Measurements from ENCODE around the gene GMCL2. TPM values are rescaled to one million over a fixed set of nuclear protein-coding genes. Genes with fewer than 3 reads are reported as not detected.
A peak's percentile ranks its signal among the peaks of the same experiment; 100 is the strongest.

GMCL2 gene
- total RNA-seq, 2 experiments from 2014 or later = not detected

DNA sequence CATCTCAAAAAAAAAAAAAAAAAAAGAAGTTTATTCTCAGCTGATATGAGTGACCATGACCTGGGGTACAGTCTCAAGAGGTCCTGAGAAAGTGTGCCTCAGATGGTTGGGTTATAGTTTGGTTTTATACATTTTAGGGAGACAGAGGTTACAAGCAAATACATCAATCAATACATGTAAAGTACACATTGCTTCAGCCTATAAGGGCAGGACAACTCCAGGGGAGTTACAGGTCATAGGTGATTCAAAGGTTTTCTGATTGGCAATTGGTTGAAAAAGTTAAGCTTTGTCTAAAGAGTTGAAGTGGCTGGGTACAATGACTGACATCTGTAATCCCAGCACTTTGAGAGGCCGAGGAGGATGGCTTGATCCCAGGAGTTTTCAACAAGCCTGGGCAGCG, 2.3 kb upstream of the GMCL2 start:
- DNase-seq = no peak
- CTCF ChIA-PET = no interaction called here
- no peaks in the 10 kb centered on the region for H3K36me3 Mint-ChIP-seq (ENCODE audit: low read depth)
- H3K9me3 Mint-ChIP-seq = no peaks in the 10 kb centered on the region
- peaks cover 6% of the 10 kb centered on the region for H3K27me3 Mint-ChIP-seq (ENCODE audit: low read depth)
- H3K27ac Mint-ChIP-seq = no peak overlapping the region
- H3K4me3 Mint-ChIP-seq = no peak overlapping the region
- peaks cover 2% of the 10 kb centered on the region for H3K4me1 Mint-ChIP-seq (ENCODE audit: low read depth)
- intact Hi-C loops (cut with micrococcal nuclease) = no loop called here

DNA sequence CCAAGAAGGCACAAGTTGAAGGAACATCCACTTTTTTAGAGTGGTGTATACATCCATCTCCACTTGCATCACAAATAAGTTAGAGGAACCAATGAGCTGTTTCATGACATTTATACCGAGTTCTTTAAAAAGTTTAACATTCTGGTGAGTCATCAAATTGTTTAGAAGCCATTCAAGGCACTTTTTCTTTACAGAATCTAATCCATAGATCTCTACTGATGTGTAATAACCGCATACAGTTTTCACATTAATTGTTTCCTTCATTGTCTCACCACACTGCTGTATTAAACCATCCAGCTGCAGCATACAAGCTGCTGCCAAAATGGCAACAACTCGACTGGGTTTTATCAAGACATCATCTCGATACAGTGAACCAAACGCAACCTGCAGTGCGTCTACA, 744 bp downstream of the GMCL2 start:
- no peak overlapping the region for H3K4me3 Mint-ChIP-seq
- H3K9me3 Mint-ChIP-seq = no peaks in the 10 kb centered on the region
- H3K27me3 Mint-ChIP-seq (ENCODE audit: low read depth) = no peaks in the 10 kb centered on the region
- no peak overlapping the region for H3K27ac Mint-ChIP-seq
- intact Hi-C loops (cut with micrococcal nuclease) = no loop called here
- H3K4me1 Mint-ChIP-seq (ENCODE audit: low read depth) = peaks cover 7% of the 10 kb centered on the region
- no peak for DNase-seq
- H3K36me3 Mint-ChIP-seq (ENCODE audit: low read depth) = no peaks in the 10 kb centered on the region
- CTCF ChIA-PET = interaction anchor here (0.6 kb wide), 1 partner anchor 94 kb away, joined by 3 read pairs; no protein-coding TSS in a partner anchor

DNA sequence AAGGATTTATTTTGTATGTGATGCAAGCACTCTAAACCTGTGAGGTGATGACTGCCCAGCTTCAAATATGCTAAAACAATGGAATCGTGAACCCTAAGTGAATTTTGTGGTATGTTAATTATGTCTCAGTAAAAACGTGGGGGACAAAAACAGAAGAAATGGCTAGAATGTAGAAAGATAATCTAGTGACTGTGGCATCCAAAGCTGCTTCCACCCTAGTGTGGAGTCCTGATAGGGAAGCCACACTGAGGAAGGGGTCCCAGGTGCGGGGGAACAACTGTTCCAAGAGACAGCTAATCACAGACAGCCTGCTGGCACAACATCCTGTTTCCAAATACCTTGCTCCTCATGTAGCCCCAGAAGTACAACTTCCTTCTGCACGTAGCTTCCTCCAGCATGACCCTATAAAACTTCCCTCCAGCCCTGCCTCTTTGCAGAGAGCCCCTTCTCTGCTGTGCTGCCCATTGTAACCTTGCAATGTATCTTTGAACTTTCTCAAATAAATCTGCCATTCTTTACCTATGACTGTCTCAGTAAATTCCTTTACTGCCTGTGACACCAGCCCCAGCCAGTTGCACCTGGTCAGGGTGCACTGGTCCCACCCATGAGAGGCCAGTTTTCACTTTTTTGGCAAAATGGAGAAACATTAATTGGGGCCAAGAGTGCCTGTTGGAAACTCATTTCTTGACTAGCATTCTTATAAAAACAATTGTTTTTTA, 4.9 kb downstream of the GMCL2 start:
- DNase-seq = no peak
- Mint-ChIP-seq H3K36me3 (ENCODE audit: low read depth) (no peaks in the 10 kb centered on the region), H3K9me3 (no peaks in the 10 kb centered on the region), H3K4me1 (ENCODE audit: low read depth) (peaks cover 7% of the 10 kb centered on the region), H3K27me3 (ENCODE audit: low read depth) (no peaks in the 10 kb centered on the region), H3K4me3 (no peak overlapping the region), H3K27ac (no peak overlapping the region)
- intact Hi-C loops (cut with micrococcal nuclease) = no loop called here
- CTCF ChIA-PET = no interaction called here

DNA sequence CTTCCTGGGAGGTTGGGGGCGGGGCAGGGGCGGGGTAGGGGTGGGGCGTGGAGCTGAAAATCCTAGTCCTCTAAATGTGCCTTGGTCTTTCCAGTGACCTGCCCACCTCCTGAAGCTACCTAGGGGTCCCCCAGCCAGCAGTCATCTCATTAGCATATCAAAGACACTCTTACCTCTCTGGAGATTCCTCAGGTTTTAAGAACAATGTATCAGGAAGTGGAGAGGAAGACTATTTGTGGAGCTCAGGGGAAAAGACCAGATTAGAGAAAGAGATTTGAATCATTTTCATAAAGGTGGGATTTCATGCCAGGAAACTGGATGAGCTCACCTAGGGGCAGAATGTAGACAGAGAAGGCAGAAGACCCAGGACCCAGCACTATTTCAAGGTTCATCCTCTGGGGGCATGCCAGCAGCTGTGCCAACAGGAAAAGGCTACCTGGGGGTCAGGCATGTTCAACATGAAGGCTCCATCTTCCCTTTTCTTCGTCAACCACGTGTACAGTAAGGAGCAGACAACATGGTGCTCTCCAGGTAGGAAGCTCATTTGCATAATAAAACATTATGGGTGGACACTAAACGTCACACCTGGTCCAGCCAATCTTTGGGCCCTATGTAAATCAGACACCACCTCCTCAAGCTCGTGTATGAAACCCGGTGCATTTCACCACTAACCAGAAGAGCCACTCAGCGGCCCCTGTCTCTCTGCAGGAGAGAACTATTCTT, 6.9 kb downstream of the GMCL2 start:
- H3K4me1 Mint-ChIP-seq (ENCODE audit: low read depth) = peaks cover 7% of the 10 kb centered on the region
- no peak overlapping the region for H3K4me3 Mint-ChIP-seq
- CTCF ChIA-PET = no interaction called here
- no peaks in the 10 kb centered on the region for H3K36me3 Mint-ChIP-seq (ENCODE audit: low read depth)
- H3K9me3 Mint-ChIP-seq = no peaks in the 10 kb centered on the region
- H3K27ac Mint-ChIP-seq = no peak overlapping the region
- no peaks in the 10 kb centered on the region for H3K27me3 Mint-ChIP-seq (ENCODE audit: low read depth)
- no peak for DNase-seq
- intact Hi-C loops (cut with micrococcal nuclease) = no loop called here

DNA sequence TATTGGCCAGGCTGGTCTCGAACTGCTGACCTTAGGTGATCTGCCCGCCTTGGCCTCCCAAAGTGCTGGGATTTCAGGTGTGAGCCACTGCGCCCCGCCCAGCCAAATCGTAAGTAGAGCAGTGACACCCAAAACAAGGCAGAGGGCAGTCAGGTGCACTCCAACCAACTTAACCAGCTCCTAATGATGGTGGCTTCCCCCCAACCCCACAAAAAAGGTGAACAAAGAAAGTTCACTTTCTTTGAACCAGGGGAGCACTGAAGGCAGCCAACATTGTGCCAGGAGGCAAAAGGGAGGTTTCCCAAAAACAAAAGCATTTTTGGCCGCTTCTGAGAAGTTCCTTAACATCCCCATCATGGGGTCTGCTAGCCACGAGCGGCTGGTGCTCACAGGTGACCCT, 9.6 kb downstream of the GMCL2 start:
- Mint-ChIP-seq H3K27ac (no peak overlapping the region), H3K36me3 (ENCODE audit: low read depth) (no peaks in the 10 kb centered on the region), H3K4me1 (ENCODE audit: low read depth) (peaks cover 7% of the 10 kb centered on the region), H3K27me3 (ENCODE audit: low read depth) (no peaks in the 10 kb centered on the region), H3K9me3 (no peaks in the 10 kb centered on the region), H3K4me3 (no peak overlapping the region)
- no peak for DNase-seq
- CTCF ChIA-PET = no interaction called here
- intact Hi-C loops (cut with micrococcal nuclease) = no loop called here

DNA sequence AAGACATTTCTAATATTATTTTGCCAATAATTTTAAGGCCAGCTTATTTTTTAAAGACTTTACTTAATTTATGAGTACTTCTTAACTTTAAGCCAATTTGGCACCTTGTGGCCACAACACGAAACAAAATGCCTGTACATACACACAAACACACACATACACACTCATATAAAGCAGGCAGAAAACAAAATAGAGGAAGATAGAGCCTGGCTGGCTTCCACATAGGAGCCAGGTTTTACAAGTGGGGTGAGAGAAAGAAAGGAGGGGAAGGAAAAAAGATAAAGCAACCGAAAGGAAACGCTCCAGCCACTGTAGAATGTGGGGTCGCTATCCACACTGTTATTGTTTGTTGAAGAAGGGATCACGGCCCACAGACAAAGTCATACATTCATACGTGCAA, 10.4 kb downstream of the GMCL2 start:
- Mint-ChIP-seq H3K27me3 (ENCODE audit: low read depth) (no peaks in the 10 kb centered on the region), H3K9me3 (no peaks in the 10 kb centered on the region), H3K36me3 (ENCODE audit: low read depth) (no peaks in the 10 kb centered on the region), H3K4me3 (no peak overlapping the region), H3K4me1 (ENCODE audit: low read depth) (no peaks in the 10 kb centered on the region), H3K27ac (no peak overlapping the region)
- intact Hi-C loops (cut with micrococcal nuclease) = no loop called here
- DNase-seq = no peak
- CTCF ChIA-PET = no interaction called here

DNA sequence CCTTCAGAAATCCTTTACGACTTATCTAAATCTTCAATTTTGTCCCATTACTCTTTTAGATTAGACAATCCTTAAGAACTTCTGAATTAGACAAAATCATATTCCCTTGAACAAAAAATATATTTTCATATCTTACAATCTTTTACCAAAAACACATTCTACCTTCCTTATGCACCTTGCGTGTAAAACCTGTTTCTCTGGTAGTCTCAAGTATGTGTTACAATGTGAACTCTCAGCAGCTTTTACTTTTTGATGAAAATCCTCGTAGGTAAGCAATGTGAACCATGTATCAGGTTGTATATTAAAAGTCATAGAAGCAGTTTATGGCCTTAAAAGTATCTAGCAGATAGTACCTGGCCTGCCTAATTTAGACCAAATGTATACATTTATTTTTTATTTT, 12.7 kb downstream of the GMCL2 start:
- H3K36me3 Mint-ChIP-seq (ENCODE audit: low read depth) = no peaks in the 10 kb centered on the region
- DNase-seq = no peak
- intact Hi-C loops (cut with micrococcal nuclease) = no loop called here
- no peaks in the 10 kb centered on the region for H3K9me3 Mint-ChIP-seq
- no peak overlapping the region for H3K27ac Mint-ChIP-seq
- H3K4me3 Mint-ChIP-seq = no peak overlapping the region
- CTCF ChIA-PET = no interaction called here
- no peaks in the 10 kb centered on the region for H3K27me3 Mint-ChIP-seq (ENCODE audit: low read depth)
- H3K4me1 Mint-ChIP-seq (ENCODE audit: low read depth) = no peaks in the 10 kb centered on the region

DNA sequence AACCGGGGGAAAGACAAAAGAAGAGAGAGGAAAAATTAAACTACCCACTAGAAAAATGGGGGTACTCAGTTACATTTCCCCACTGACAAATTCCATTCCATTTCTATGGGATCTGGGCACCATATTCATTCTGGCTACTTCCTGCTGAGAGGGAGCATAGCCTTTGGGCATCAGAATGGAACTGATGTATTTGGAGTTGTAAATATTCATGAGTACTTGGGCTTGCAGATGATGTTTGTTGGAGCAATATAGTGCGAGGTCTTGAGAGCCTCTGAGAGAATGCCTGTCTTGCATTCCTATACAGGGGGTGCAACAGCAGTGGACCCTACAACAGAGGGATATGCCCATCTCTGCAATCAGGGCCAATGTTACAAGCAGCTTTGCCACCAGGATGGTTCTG, 16.7 kb downstream of the GMCL2 start:
- intact Hi-C loops (cut with micrococcal nuclease) = no loop called here
- Mint-ChIP-seq H3K27me3 (ENCODE audit: low read depth) (no peaks in the 10 kb centered on the region), H3K36me3 (ENCODE audit: low read depth) (no peaks in the 10 kb centered on the region), H3K27ac (no peak overlapping the region), H3K4me1 (ENCODE audit: low read depth) (no peaks in the 10 kb centered on the region), H3K9me3 (no peaks in the 10 kb centered on the region), H3K4me3 (no peak overlapping the region)
- DNase-seq = no peak
- CTCF ChIA-PET = interaction anchor here (5.2 kb wide), 1 partner anchor 95 kb away, joined by 32 read pairs; no protein-coding TSS in a partner anchor

DNA sequence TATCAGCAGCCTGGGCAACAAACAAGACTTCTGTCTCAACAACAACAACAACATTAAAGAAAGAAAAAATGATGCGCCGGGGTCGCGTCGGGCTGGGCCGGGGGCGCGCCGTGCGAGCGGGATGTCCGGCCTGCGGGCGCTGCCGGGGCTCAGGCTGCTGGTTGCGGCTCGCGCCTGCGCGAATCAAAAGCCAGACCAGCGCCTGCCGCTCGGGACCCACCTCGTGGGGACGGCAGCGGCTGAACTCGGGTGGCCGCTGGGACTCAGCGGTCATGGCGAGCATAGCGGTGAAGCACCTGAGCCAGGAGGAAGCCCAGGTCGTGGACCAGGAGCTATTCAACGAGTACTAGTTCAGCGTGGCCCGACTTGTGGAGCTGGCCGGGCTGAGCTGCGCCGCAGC, 21.6 kb downstream of the GMCL2 start:
- no peak overlapping the region for H3K27ac Mint-ChIP-seq
- no peak for DNase-seq
- CTCF ChIA-PET = interaction anchor here (0.9 to 1.4 kb wide), 2 partner anchors 88 to 91 kb away, joined by 3 to 10 read pairs; no protein-coding TSS in a partner anchor
- intact Hi-C loops (cut with micrococcal nuclease) = loop anchor here (2.0 to 10.0 kb wide), 2 partner anchors 45 to 181 kb away; no protein-coding TSS in a partner anchor
- no peak overlapping the region for H3K4me3 Mint-ChIP-seq
- no peaks in the 10 kb centered on the region for H3K9me3 Mint-ChIP-seq
- H3K36me3 Mint-ChIP-seq (ENCODE audit: low read depth) = no peaks in the 10 kb centered on the region
- H3K4me1 Mint-ChIP-seq (ENCODE audit: low read depth) = peaks cover 2% of the 10 kb centered on the region
- H3K27me3 Mint-ChIP-seq (ENCODE audit: low read depth) = peaks cover 11% of the 10 kb centered on the region

DNA sequence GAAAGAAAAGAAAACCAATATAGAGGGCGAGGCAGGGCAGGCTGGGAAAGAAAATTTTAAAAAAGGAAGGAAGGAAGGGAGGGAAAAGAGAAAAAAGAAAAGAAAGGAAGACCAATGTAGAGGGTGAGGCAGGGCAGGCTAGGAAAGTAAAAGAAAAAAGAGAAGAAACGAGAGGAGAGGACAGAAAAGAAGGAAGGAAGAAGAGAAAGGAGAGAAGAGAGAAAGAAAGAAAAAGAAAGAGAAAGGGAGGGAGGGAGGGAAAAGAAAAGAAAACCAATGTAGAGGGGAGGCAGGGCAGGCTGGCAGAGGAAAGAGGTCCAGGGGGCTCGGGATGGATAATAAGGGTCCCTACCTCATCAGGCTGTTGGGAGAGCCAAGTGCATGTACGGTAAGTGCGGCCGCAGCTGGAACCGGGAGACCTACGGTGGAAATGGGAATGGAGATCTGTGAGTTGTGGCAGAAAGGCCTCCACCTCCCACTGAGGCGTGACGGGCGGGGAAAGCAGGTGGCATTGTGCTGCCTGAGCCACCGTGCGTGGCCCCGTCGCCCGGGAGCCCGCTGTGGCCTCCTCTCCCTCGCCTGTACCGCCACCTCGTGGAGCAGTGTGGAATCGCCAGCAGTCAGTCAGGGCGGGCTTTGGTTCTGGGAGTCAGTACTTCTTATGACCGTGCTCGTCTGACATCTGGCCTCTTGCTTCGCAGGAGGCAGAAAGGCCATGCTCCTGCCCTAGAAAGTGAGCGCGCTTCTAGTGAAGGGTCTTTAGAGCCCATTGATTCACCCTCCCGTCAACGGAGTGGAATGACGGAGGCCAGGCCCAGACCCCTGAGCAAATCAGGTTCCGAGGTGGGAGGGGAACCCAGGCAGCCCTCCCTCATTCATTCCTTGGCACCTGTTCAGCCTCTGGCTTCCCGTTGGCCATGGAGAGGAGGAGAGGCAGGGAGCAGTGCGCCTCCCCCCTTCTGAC, 23.1 kb downstream of the GMCL2 start:
- Mint-ChIP-seq H3K9me3 (no peaks in the 10 kb centered on the region), H3K27me3 (ENCODE audit: low read depth) (peaks cover 11% of the 10 kb centered on the region), H3K4me3 (peak overlapping the region; percentile 38), H3K4me1 (ENCODE audit: low read depth) (peaks cover 2% of the 10 kb centered on the region), H3K36me3 (ENCODE audit: low read depth) (no peaks in the 10 kb centered on the region), H3K27ac (no peak overlapping the region)
- CTCF ChIA-PET = interaction anchor here (0.5 to 3.3 kb wide), 6 partner anchors 25 to 616 kb away, joined by 3 to 51 read pairs (median 3); no protein-coding TSS in a partner anchor
- intact Hi-C loops (cut with micrococcal nuclease) = loop anchor here (1.0 to 10.0 kb wide), 3 partner anchors 43 to 179 kb away; no protein-coding TSS in a partner anchor
- DNase-seq = peak; percentile 95

DNA sequence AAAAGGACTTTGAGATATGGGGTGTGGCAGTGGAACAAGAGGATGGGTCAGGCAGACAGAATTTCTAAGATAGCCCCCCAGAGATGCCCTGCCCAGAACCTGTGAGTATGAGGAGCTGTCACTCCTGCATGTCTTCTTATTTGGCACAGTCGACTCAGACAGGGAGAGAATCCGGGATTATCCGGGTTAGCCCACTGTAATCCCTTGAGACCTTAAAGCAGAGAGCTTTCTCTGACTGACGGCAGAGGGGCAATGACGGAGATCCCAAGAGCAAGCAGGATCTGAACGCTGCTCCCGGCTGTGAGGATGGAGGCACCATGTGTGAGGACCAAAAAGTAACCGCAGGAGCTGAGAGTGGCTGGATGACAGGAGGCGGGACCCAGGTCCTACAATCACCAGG, 24.7 kb downstream of the GMCL2 start:
- Mint-ChIP-seq H3K36me3 (ENCODE audit: low read depth) (no peaks in the 10 kb centered on the region), H3K4me1 (ENCODE audit: low read depth) (peaks cover 2% of the 10 kb centered on the region), H3K4me3 (no peak overlapping the region), H3K27me3 (ENCODE audit: low read depth) (peaks cover 11% of the 10 kb centered on the region), H3K9me3 (no peaks in the 10 kb centered on the region), H3K27ac (no peak overlapping the region)
- CTCF ChIA-PET = interaction anchor here (0.6 to 3.3 kb wide), 6 partner anchors 9 to 1966 kb away, joined by 3 to 51 read pairs (median 4); partner anchors contain the start of gene NHP2
- intact Hi-C loops (cut with micrococcal nuclease) = loop anchor here (10.0 kb wide), 1 partner anchor 178 kb away; no protein-coding TSS in a partner anchor
- no peak for DNase-seq

DNA sequence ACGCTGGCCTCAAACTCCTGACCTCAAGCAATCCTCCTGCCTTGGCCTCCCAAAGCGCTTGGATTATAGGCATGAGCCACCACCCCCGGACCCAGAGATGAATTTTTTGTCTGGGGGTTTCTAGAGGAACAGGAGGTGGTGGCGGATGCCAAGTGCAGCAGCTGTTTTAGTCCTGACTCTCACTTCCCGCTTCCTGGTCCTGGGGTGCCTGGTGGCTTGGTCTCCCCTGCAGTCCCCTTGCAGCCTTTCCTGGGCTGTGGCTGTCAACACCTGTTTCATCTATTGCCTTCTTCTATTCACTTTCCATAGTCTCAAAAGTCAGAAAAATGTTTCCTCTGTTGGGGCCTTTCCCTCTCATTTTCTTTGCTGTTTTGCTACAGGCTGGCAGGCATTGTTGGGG, 27.0 kb downstream of the GMCL2 start:
- CTCF ChIA-PET = interaction anchor here (2.0 kb wide), 1 partner anchor 84 kb away, joined by 9 read pairs; no protein-coding TSS in a partner anchor
- DNase-seq = no peak

More for the DNA sequence above, 27.0 kb downstream of the GMCL2 start:
- intact Hi-C loops (cut with micrococcal nuclease) = loop anchor here (10.0 kb wide), 1 partner anchor 175 kb away; no protein-coding TSS in a partner anchor
- peaks cover 9% of the 10 kb centered on the region for H3K27me3 Mint-ChIP-seq (ENCODE audit: low read depth)
- H3K4me3 Mint-ChIP-seq = no peak overlapping the region
- peaks cover 2% of the 10 kb centered on the region for H3K4me1 Mint-ChIP-seq (ENCODE audit: low read depth)
- H3K27ac Mint-ChIP-seq = no peak overlapping the region
- H3K9me3 Mint-ChIP-seq = no peaks in the 10 kb centered on the region
- H3K36me3 Mint-ChIP-seq (ENCODE audit: low read depth) = no peaks in the 10 kb centered on the region

Data from activated naive CD4-positive, alpha-beta T cell treated with anti-CD3 and anti-CD28 coated beads for 36 hours (primary cell).